HT-29 (cell line): Measurements from ENCODE around the gene SMIM3. TPM values are rescaled to one million over a fixed set of nuclear protein-coding genes. Genes with fewer than 3 reads are reported as not detected.
"Not testable (repeated sequence)": the region's sequence is repeated elsewhere in the genome, so short reads cannot be mapped to it uniquely, and the experiment has no call there.

Experiments used
- DNase-seq: peaks from one replicate; pipeline ENCODE4 v3.0.0-alpha.2; 2015; ENCODE audit warnings: low spot score
- total RNA-seq: library from RNA; depleted of rRNA; stranded (reverse); fragments of >200 nt; shearing (Covaris generic); gene quantifications from 2 replicates; pipeline ENCODE4 v1.2.3, GENCODE V29; 2014; rRNA removed

SMIM3 gene
- total RNA-seq, 1 experiment from 2014 or later, result 18.6 TPM

- not testable (repeated sequence) for DNase-seq
Measured at GRCh38 chr5:150793423-150793888, 14.9 kb downstream of the SMIM3 start.

- DNase-seq, result no peak
Measured at GRCh38 chr5:150794927-150795326, 16.4 kb downstream of the SMIM3 start.

GRCh38 chr5:150797384-150797783 lies 18.8 kb downstream of the SMIM3 start:
- DNase-seq, result no peak

- peak; percentile 90 for DNase-seq
Measured at GRCh38 chr5:150801117-150801927, 22.8 kb downstream of the SMIM3 start.

- DNase-seq, result no peak
Measured at GRCh38 chr5:150804388-150804787, 25.8 kb downstream of the SMIM3 start.

- DNase-seq, result peak; percentile 12
Measured at GRCh38 chr5:150809363-150809762, 30.8 kb downstream of the SMIM3 start.

GRCh38 chr5:150815010-150815409 lies 36.5 kb downstream of the SMIM3 start:
- no peak for DNase-seq

- no peak for DNase-seq
Measured at GRCh38 chr5:150816946-150817345, 38.4 kb downstream of the SMIM3 start.

- DNase-seq, result no peak
Measured at GRCh38 chr5:150829744-150830143, 51.2 kb downstream of the SMIM3 start.

GRCh38 chr5:150831821-150832220 lies 53.3 kb downstream of the SMIM3 start:
- DNase-seq, result not testable (repeated sequence)

- no peak for DNase-seq
Measured at GRCh38 chr5:150836064-150836463, 57.5 kb downstream of the SMIM3 start.

GRCh38 chr5:150836703-150837102 lies 58.1 kb downstream of the SMIM3 start:
- DNase-seq, result no peak

- DNase-seq, result not testable (repeated sequence)
Measured at GRCh38 chr5:150845185-150845859, 66.8 kb downstream of the SMIM3 start.

GRCh38 chr5:150846308-150846653 lies 67.7 kb downstream of the SMIM3 start, which contains the start of gene IRGM:
TSS of gene IRGM (plus strand) at chr5:150846521. CDS start at chr5:150848124, 1,603 bp downstream.
- not testable (repeated sequence) for DNase-seq

Other genes starting within 250 kb of the SMIM3 start
- gene SYNPO, start 138.1 kb upstream of the SMIM3 start, total RNA-seq, result 0.44 and 0.56 TPM in 2 replicates
- gene MYOZ3, start 117.5 kb upstream of the SMIM3 start, total RNA-seq, result not detected in 2 replicates
- gene RBM22, start 77.7 kb upstream of the SMIM3 start, total RNA-seq, result 25.0 and 28.0 TPM in 2 replicates
- gene DCTN4, start 19.7 kb upstream of the SMIM3 start, total RNA-seq, result 26.1 and 30.6 TPM in 2 replicates
- not detected in 2 replicates for gene IRGM, start 67.8 kb downstream of the SMIM3 start, total RNA-seq
- gene ZNF300, start 126.2 kb downstream of the SMIM3 start, total RNA-seq, result 0.56 and 0.70 TPM in 2 replicates
- gene GPX3, start 241.8 kb downstream of the SMIM3 start, total RNA-seq, result 35.0 and 36.4 TPM in 2 replicates